ENCODE results near the gene PEX11G. TPM values are rescaled to one million over a fixed set of nuclear protein-coding genes. Genes with fewer than 3 reads are reported as not detected.

The PEX11G gene
- total and polyA plus RNA-seq, 10 of the 15 experiments (the other 5 are each of a cell fraction or from before 2014, with no cell fraction given) = 0.05 to 1.8 (median 0.73) TPM; not detected in 1

- H3K4me2 ChIP-seq (ENCODE audit: control insufficient read depth, insufficient read depth) = no peak overlapping the region
- ChIA-PET POLR2A (no interaction called here), SMC1A (ENCODE audit: uncharacterized antibody, unreplicated experiment) (no interaction called here), RAD21 (ENCODE audit: unreplicated experiment) (no interaction called here), CTCF (no interaction called here)
- no peaks in the 10 kb centered on the region for H3K9me3 ChIP-seq (replicated peaks; ENCODE audit: control insufficient read depth, insufficient read depth, low read length)
- H3K9ac ChIP-seq (ENCODE audit: control insufficient read depth, insufficient read depth, low read length) = no peak overlapping the region
- no peaks in the 10 kb centered on the region for H4K20me1 ChIP-seq (ENCODE audit: control insufficient read depth, insufficient read depth)
- TF ChIP-seq, protein P1, sequence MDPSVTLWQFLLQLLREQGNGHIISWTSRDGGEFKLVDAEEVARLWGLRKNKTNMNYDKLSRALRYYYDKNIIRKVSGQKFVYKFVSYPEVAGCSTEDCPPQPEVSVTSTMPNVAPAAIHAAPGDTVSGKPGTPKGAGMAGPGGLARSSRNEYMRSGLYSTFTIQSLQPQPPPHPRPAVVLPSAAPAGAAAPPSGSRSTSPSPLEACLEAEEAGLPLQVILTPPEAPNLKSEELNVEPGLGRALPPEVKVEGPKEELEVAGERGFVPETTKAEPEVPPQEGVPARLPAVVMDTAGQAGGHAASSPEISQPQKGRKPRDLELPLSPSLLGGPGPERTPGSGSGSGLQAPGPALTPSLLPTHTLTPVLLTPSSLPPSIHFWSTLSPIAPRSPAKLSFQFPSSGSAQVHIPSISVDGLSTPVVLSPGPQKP (IDR thresholded peaks at IDR 0.05; ENCODE audit: low read depth, low read length) = no peak
- TF ChIP-seq, protein P2, sequence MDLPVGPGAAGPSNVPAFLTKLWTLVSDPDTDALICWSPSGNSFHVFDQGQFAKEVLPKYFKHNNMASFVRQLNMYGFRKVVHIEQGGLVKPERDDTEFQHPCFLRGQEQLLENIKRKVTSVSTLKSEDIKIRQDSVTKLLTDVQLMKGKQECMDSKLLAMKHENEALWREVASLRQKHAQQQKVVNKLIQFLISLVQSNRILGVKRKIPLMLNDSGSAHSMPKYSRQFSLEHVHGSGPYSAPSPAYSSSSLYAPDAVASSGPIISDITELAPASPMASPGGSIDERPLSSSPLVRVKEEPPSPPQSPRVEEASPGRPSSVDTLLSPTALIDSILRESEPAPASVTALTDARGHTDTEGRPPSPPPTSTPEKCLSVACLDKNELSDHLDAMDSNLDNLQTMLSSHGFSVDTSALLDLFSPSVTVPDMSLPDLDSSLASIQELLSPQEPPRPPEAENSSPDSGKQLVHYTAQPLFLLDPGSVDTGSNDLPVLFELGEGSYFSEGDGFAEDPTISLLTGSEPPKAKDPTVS (IDR thresholded peaks at IDR 0.05; ENCODE audit: low read depth, low read length) = no peak
- TF ChIP-seq YBX1 (IDR thresholded peaks at IDR 0.05) = no peak
- no peak for TF ChIP-seq CEBPB (IDR thresholded peaks at IDR 0.05; ENCODE audit: borderline replicate concordance in 1 of 2, low read depth in 2 of 2, low read length in 2 of 2)
- no peak for TF ChIP-seq SUPT20H (IDR thresholded peaks at IDR 0.05; ENCODE audit: borderline replicate concordance, control insufficient read depth, low read depth, low read length)
- no peak for TF ChIP-seq HDGF (IDR thresholded peaks at IDR 0.05)
- ATAC-seq (no peak), FAIRE-seq (no peak), DNase-seq (ENCODE audit: low read depth, low spot score) (no peak)
- H3K79me2 ChIP-seq (ENCODE audit: control insufficient read depth, insufficient read depth, low read length) = no peaks in the 10 kb centered on the region
- no peak overlapping the region for H2AFZ ChIP-seq (ENCODE audit: control insufficient read depth, low read depth, low read length)
- no TSS peak for BruUV-seq (replicated peaks)
- no peaks in the 10 kb centered on the region; a peak in 1 of 4 replicates for H3K36me3 ChIP-seq (ENCODE audit: control insufficient read depth in 2 of 2, insufficient read depth in 2 of 2, low read length in 1 of 2)
- intact Hi-C loops (cut with micrococcal nuclease; ENCODE audit: unreplicated experiment) = no loop called here
- WGBS (ENCODE audit: insufficient coverage, insufficient replicate concordance, low lambda C conversion rate, missing lambda C conversion rate) = 89% methylated on average over 32 of the region's 32 CpGs
- no peak overlapping the region for H3K27ac ChIP-seq (ENCODE audit: control insufficient read depth, insufficient read depth)
- H3K27me3 ChIP-seq (replicated peaks in 1 of 2; ENCODE audit: control insufficient read depth in 2 of 2, insufficient read depth in 2 of 2, low read length in 1 of 2) = no peaks in the 10 kb centered on the region
- in situ Hi-C loops (cut with MboI) = no loop called here
- no peaks in the 10 kb centered on the region for H3K4me1 ChIP-seq (ENCODE audit: control insufficient read depth, insufficient read depth, low read length)
- H3K4me3 ChIP-seq = no peak overlapping the region
Observed at GRCh38 chr19:7528522-7529245, 39.8 kb upstream of the PEX11G start.

Measured in GM12878 (cell line).